ENCODE measurements around the gene GCLC. TPM values are rescaled to one million over a fixed set of nuclear protein-coding genes. Genes with fewer than 3 reads are reported as not detected.

Gene GCLC
- total RNA-seq (10 to 100 TPM; 17.8 to 42.8 (median 29.4) TPM), polyA plus RNA-seq (10 to 100 TPM in 1 of 2 donors, 1 to 10 TPM in 1; 9.0 to 50.4 TPM)
- long read RNA-seq, donor 1, partial matches to known transcripts, result 2 of 7 reads
- long read RNA-seq, donor 1, other reads (novel, unspliced or antisense), result 0 of 7 reads
- long read RNA-seq, donor 2, partial matches to known transcripts, result 8 of 16 reads
- long read RNA-seq, donor 2, other reads (novel, unspliced or antisense), result 0 of 16 reads
- long read RNA-seq, donor 3, transcript GCLC-215 (16 exons, 3,785 nt), result major isoform, 6 of 8 reads
- long read RNA-seq, donor 3, partial matches to known transcripts, result 1 of 8 reads
- long read RNA-seq, donor 3, other reads (novel, unspliced or antisense), result 1 of 8 reads

GRCh38 chr6:53544470-53545308 is at the start of gene GCLC:
GCLC (minus strand) TSS chr6:53545101; CDS start chr6:53544645, 456 bp downstream.
- Histone ChIP-seq H3K4me3 (peak within 1 kb of the TSS; percentile 81), H3K9me3 (no peaks in the 10 kb centered on the region), H3K36me3 (no peaks in the 10 kb centered on the region), H3K27me3 (no peaks in the 10 kb centered on the region), H3K4me1 (ENCODE audit: insufficient read depth) (peaks cover 3% of the 10 kb centered on the region), H3K27ac (peak within 1 kb of the TSS; percentile 67 to 89)
- DNase-seq, result peak; percentile 93 to 96 (median 94)
- peak; percentile 35 to 78 (median 66) for TF ChIP-seq CTCF (IDR thresholded peaks at IDR 0.05)
- TF ChIP-seq EP300 (IDR thresholded peaks at IDR 0.05), result no peak
- TF ChIP-seq POLR2A (IDR thresholded peaks at IDR 0.05), result peak; percentile 91
- intact Hi-C loops (cut with DNase I), result loop anchor here in 3 of 4 donors (5.0 to 10.0 kb wide), 3 partner anchors 50 to 190 kb away; no protein-coding TSS in a partner anchor
- WGBS, 3 donors, result 0 to 2% (median 1%) methylated on average over 41 to 105 of the region's 105 CpGs

GRCh38 chr6:53594596-53594995 is 49.7 kb upstream of the GCLC start:
- DNase-seq, result no peak
- H3K27me3 ChIP-seq, result no peaks in the 10 kb centered on the region
- H3K4me1 ChIP-seq (ENCODE audit: insufficient read depth), result no peaks in the 10 kb centered on the region
- intact Hi-C loops (cut with DNase I), result no loop called here
- no peaks in the 10 kb centered on the region for H3K36me3 ChIP-seq
- no peaks in the 10 kb centered on the region for H3K9me3 ChIP-seq
- TF ChIP-seq EP300 (IDR thresholded peaks at IDR 0.05) (no peak), CTCF (IDR thresholded peaks at IDR 0.05) (no peak), POLR2A (IDR thresholded peaks at IDR 0.05) (no peak)
- 72 to 83% (median 82%) methylated on average over 2 of the region's 2 CpGs for WGBS, 3 donors
- H3K4me3 ChIP-seq, result no peak overlapping the region
- no peak overlapping the region for H3K27ac ChIP-seq

- 10 to 13% (median 10%) methylated on average over 2 of the region's 2 CpGs for WGBS, 3 donors
- Histone ChIP-seq H3K27me3 (no peaks in the 10 kb centered on the region), H3K9me3 (no peaks in the 10 kb centered on the region), H3K36me3 (no peaks in the 10 kb centered on the region), H3K4me1 (ENCODE audit: insufficient read depth) (no peaks in the 10 kb centered on the region), H3K4me3 (no peak overlapping the region), H3K27ac (no peak overlapping the region)
- no peak for DNase-seq
- intact Hi-C loops (cut with DNase I), result no loop called here
- no peak for TF ChIP-seq EP300 (IDR thresholded peaks at IDR 0.05)
- TF ChIP-seq CTCF (IDR thresholded peaks at IDR 0.05), result no peak
- no peak for TF ChIP-seq POLR2A (IDR thresholded peaks at IDR 0.05)
These were observed 48.1 kb upstream of the GCLC start for GRCh38 chr6:53593001-53593488.

GRCh38 chr6:53591873-53592272 is 47.0 kb upstream of the GCLC start:
- intact Hi-C loops (cut with DNase I), result no loop called here
- Histone ChIP-seq H3K9me3 (no peaks in the 10 kb centered on the region), H3K4me3 (no peak overlapping the region), H3K4me1 (ENCODE audit: insufficient read depth) (no peaks in the 10 kb centered on the region), H3K36me3 (no peaks in the 10 kb centered on the region), H3K27ac (no peak overlapping the region), H3K27me3 (no peaks in the 10 kb centered on the region)
- DNase-seq, result no peak
- no peak for TF ChIP-seq POLR2A (IDR thresholded peaks at IDR 0.05)
